KOPT-K1 (cell line): ENCODE data around the gene ECI1.
"Not testable (repeated sequence)": the region's sequence is repeated elsewhere in the genome, so short reads cannot be mapped to it uniquely, and the experiment has no call there.

ENCODE experiments used
- H3K27ac ChIP-seq: fragments of 200-600 bp; sonication (generic); 2 replicates; pipeline ENCODE4 v1.5.1; 2016; ENCODE audit warnings: antibody characterized with exemption, mild to moderate bottlenecking, low read depth, low read length; ENCODE audit not compliant: poor library complexity, severe bottlenecking
- H3K36me3 ChIP-seq: fragments of 200-600 bp; sonication (generic); 2 replicates; pipeline ENCODE4 v1.5.1; 2017; ENCODE audit warnings: antibody characterized with exemption, mild to moderate bottlenecking, low read length, moderate library complexity; ENCODE audit not compliant: insufficient read depth
- H3K9me3 ChIP-seq: fragments of 200-600 bp; sonication (generic); 2 replicates; pipeline ENCODE4 v1.5.1; 2017; ENCODE audit warnings: antibody characterized with exemption, low read length, mild to moderate bottlenecking; ENCODE audit not compliant: insufficient read depth, poor library complexity, severe bottlenecking

Gene ECI1

DNA sequence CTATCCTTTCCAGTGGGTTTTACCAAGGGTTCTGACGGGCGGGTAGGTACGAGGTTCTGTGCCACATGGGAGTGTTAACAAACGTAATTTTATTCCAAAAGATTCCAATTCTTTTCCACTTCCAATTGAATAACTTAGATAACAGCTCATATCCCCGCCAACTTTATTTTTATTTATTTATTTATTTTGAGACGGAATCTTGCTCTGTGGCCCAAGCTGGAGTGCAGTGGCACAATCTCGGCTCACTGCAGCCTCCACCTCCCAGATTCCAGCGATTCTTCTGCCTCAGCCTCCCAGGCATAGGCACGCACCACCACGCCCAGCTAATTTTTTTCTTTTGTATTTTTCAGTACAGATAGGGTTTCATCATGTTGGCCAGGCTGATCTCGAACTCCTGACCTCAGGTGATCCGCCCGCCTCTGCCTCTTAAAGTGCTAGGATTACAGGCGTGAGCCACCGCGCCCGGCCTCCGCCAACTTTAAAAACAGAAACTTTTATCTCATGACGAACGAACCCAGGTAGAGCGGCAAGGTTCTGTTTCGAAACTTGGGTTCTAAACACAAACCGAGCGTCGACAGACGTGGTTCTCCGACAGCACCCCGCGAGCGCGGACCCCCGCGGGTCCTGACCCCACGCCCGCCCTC, 613 bp downstream of the ECI1 start:
- H3K36me3 ChIP-seq = peaks cover 99% of the 10 kb centered on the region
- H3K27ac ChIP-seq = no peak overlapping the region
- no peaks in the 10 kb centered on the region for H3K9me3 ChIP-seq

DNA sequence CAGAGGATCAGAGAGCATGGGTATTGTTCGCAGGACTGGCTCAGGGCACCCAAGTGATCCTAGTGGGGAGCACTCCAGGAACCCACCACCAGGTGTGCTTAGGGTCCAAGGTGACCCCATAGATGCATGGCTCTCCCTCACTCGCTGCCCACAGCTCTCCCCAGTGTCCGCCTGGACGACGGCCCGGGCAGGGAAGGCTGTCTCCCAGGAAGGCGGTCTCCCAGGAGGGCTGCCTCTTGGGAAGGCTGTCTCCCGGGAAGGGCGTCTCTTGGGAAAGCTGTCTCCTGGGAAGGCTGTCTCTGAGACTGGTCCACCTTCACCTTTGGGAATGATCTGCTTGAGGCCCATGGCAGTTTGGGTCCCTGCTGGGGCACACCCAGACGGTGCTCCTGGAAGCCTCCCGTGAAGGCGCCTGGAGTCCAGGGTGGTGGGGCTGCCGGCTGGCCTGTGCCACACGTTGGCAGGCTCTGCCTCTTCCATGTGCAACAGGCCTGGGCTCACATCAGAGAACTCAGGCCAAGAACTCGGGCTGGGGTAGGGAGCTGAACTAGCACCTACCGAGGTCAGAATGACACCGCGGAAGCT, 5.0 kb downstream of the ECI1 start:
- Histone ChIP-seq H3K36me3 (peaks cover 99% of the 10 kb centered on the region), H3K27ac (no peak overlapping the region), H3K9me3 (no peaks in the 10 kb centered on the region)

DNA sequence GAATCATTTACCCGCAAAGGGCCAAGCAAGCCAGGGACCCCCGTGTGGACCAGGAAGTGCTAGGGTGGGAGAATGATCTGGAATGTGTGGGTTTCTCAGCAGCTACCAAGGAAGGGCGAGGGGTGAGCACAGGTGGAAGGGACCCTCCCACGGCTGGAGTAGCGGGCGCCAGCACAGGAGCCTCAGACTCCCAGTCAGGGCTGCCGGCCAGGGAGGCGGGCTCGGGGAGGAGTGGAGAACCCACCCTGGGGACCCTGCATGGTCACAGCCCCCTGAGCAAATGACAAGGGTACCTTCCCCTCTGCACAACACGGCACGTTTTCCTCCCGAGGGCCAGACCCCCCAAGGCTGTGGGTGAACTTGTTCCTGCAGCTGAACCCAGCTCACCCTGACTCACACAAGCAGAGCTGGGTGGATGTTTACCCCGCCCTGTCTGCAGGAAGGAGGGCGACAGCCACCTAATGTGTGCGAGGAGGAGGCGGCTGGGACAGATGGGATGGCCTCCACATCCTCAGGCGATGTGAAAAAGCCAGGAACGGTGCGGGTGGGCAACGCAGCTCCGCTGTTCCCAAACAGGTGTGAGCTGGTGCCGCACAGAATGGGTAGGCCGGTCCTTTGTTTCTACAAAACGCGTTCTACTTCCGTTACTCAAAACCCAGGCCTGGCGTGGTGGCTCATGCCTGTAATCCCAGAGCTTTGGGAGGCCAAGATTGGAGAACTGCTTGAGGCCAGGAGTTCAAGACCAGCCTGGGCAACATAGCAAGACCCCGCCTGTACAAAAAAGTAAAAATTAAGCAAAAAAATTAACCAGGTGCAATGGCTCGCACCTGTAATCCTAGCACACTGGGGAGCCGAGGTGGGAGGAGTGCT, 6.2 kb downstream of the ECI1 start:
- Histone ChIP-seq H3K27ac (no peak overlapping the region), H3K36me3 (peaks cover 90% of the 10 kb centered on the region), H3K9me3 (no peaks in the 10 kb centered on the region)

DNA sequence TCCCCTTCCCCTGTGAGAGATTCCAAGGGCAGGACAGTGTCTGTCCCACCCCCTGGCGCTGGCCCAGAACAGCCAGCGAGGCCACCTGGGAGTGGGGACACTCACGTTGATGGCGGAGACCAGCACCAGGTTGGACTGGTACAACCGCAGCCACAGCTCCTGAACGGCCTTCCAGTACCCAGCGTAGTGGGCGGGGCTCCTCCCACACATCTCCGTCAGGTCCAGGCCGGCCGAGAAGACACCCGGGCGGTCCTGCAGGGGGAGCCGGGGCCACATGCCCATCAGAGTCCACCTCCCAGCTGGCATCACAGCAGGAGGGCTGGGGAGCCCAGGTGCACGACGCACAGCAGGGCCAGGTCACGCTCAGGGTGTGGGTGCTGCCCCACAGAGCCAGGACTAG, 7.1 kb downstream of the ECI1 start:
- H3K27ac ChIP-seq = no peak overlapping the region
- no peaks in the 10 kb centered on the region for H3K9me3 ChIP-seq
- H3K36me3 ChIP-seq = peaks cover 88% of the 10 kb centered on the region

DNA sequence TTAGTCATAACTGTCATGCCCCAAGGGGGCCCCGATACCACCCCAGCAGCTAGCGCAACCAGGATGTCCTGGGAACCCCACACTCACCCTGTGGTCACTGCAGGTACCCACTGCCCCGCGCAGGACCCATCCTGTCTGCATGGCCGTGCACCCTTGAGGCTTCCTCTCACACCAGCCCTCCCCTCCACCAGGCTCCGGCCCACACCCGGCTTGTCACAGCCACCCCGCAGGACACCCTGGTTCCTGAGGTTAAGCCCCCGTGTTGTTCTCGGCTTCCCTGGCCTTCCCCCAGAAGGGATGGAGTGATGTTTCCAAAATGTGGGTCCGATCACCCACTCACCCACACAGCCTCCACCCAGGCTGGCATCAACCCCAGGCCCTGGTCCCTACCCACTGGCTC, 7.6 kb downstream of the ECI1 start:
- Histone ChIP-seq H3K27ac (no peak overlapping the region), H3K36me3 (peaks cover 88% of the 10 kb centered on the region), H3K9me3 (no peaks in the 10 kb centered on the region)

DNA sequence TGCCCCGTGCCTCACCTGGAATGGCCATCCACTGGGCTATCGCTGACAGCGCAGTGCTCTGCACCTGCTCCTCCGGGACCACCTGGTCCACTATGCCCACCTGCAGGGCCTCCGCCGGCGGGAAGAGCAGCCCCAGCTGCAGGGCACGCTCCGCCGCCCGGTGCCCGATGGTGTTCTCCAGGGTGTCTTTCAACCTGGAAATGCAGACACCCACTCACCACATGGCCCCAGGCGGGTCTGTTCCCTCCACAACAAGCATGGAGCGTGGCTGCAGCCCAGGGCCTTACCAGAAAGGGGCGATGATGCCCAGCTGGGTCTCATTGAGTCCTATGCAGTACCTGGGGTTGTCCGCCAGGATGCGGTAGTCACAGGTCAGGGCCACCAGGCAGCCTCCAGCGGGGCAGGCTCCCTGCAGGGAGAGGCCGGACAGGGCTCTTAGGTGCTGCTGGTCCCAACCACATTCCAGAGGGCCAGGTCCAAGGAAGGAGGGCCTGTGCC, 8.3 kb downstream of the ECI1 start:
- Histone ChIP-seq H3K9me3 (no peaks in the 10 kb centered on the region), H3K27ac (no peak overlapping the region), H3K36me3 (peaks cover 88% of the 10 kb centered on the region)

DNA sequence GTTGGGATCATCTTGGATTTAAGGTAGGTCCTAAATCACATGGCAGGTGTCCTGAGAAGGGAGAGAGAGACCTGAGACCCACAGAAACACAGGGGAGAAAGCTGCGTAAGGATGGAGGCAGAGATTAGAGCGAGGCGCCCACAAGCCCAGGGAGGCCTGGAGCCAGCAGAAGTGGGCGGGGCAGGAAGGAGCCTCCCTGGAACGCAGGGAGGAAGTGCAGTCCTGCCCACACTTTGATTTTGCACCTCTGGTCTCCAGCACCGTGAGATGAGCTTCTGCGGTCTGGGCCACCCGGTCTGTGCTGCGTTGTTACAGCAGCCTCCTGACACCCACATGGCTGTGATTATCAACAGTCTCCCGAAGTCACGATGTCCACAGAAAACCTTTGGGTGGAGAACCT, 8.8 kb downstream of the ECI1 start:
- peaks cover 88% of the 10 kb centered on the region for H3K36me3 ChIP-seq
- no peaks in the 10 kb centered on the region for H3K9me3 ChIP-seq
- no peak overlapping the region for H3K27ac ChIP-seq

DNA sequence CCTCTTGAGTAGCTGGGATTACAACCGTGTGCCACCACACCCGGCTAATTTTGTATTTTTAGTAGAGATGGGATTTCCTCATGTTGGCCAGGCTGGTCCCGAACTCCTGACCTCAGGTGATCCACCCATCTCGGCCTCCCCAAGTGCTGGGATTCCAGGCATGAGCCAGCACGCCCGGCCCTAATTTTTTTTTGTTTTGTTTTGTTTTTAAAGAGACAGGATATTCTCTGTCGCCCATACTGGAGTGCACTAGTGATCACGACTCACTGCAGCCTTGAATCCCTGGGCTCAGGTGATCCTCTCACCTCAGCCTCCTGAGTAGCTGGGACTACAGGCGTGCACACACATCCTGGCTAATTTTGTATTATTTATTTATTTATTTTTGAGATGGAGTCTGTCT, 11.1 kb downstream of the ECI1 start:
- not testable (repeated sequence) for H3K9me3 ChIP-seq, H3K27ac ChIP-seq
- peaks cover 80% of the 10 kb centered on the region for H3K36me3 ChIP-seq

DNA sequence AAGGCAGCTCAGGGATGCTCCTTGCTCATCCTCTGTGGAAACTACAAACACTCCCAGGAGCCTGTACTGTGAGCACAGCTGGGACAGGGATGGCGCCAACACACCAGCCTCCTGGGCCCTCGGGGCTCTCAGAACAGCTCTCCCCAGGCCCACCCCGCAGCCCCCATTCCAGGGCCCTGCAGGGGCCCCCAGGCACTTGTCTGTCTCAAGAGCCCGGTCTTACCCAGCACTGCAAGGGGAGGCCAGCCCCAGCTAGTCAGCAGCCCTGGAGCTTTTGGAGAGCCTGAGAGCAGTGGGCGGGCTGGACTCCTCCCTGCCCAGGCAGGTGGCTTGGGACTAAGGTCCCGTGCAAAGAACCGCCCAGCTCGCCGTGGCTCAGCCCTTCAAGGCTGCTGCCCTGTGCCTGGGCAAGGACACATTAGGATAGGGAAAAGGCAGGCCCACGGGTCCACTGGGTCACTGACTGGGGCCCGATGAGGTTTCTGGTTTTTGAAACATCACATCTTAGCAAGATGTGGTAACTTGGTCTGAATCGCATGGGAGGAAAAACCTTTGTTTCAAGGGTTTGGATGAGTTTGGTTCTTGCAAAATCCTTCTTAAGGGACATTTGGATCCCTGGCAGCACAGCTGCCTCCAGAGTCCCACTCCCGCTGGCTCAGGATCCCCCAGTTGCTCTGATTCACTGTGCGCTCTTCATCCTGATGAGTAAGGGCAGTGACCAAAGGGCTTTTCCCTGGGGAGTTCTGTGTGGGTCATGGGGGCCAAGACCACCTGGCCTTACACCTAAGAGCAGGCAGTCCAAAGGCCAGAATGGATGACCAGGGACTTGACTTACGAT, 12.3 kb downstream of the ECI1 start:
- peaks cover 80% of the 10 kb centered on the region for H3K36me3 ChIP-seq
- H3K27ac ChIP-seq = no peak overlapping the region
- no peaks in the 10 kb centered on the region for H3K9me3 ChIP-seq

DNA sequence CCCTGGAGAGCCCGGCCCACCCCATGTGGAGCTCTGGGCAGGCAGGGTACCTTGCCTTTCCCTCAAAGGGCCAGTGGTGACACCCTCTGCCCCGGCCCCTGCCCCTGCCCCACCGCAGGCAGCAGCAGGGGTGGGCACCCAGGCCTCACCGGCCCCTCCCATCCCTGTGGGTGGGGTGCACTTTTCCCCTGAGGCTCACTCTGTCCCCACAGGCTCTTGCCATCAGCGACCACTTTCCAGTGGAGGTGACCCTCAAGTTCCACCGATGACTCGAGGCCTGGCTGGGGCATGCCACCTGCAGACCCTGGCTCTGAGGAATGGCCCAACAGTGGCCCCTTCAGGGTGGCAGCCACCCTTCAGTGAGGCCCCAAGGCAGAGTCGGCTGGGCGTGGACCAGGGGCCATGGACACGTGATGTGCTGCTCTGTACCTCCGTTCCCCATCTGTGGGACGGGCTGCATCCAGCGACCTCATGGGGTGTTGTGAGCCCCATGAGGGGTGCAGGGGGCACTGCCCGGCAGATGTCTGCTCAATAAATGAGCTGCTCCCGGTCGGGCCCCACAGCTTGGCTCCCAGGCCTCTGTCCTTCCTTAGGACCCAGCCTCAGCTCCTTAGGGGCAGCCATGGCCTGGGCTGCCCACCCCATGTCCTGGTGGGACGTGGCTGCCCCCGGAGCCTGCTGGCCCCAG, 13.1 kb downstream of the ECI1 start:
- H3K9me3 ChIP-seq = no peaks in the 10 kb centered on the region
- H3K36me3 ChIP-seq = peaks cover 80% of the 10 kb centered on the region
- H3K27ac ChIP-seq = no peak overlapping the region

DNA sequence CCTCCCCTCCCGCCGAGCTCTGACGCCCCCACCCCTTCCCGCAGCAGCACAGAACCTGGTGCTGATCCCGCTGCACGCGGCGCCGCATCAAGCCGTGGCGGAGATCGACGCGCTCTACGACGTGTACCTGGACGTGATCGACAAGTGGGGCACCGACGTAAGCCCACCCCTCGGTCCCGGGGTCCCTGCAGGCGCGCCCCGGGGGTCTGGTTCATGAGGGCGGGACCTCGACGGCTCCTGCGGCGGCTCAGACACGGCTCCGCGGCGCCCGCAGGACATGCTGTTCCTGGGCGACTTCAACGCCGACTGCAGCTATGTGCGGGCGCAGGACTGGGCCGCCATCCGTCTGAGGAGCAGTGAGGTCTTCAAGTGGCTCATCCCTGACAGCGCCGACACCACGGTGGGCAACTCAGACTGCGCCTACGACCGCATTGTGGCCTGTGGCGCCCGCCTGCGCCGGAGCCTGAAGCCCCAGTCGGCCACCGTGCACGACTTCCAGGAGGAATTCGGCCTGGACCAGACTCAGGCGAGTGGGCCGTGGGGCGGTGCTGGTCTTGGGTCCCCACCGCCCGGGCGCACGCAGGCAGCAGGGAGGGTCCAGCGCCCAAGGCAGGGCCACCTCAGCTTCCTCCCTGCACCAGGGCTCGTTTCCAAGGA, 13.8 kb downstream of the ECI1 start:
- Histone ChIP-seq H3K36me3 (peaks cover 80% of the 10 kb centered on the region), H3K27ac (no peak overlapping the region), H3K9me3 (no peaks in the 10 kb centered on the region)

DNA sequence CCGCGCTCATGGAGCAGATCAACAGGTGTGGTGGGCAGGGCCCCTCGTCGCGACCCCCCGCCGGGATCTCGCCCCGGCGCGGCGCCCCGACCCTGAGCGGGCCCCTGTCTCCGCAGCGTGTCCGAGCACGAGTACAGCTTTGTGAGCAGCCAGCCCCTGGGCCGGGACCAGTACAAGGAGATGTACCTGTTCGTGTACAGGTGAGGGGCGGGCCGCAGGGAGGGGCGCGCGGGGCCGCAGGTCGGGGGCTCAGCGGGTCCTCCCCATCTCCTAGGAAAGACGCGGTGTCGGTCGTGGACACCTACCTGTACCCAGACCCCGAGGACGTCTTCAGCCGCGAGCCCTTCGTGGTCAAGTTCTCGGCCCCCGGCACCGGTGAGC, 14.3 kb downstream of the ECI1 start:
- peaks cover 80% of the 10 kb centered on the region for H3K36me3 ChIP-seq

DNA sequence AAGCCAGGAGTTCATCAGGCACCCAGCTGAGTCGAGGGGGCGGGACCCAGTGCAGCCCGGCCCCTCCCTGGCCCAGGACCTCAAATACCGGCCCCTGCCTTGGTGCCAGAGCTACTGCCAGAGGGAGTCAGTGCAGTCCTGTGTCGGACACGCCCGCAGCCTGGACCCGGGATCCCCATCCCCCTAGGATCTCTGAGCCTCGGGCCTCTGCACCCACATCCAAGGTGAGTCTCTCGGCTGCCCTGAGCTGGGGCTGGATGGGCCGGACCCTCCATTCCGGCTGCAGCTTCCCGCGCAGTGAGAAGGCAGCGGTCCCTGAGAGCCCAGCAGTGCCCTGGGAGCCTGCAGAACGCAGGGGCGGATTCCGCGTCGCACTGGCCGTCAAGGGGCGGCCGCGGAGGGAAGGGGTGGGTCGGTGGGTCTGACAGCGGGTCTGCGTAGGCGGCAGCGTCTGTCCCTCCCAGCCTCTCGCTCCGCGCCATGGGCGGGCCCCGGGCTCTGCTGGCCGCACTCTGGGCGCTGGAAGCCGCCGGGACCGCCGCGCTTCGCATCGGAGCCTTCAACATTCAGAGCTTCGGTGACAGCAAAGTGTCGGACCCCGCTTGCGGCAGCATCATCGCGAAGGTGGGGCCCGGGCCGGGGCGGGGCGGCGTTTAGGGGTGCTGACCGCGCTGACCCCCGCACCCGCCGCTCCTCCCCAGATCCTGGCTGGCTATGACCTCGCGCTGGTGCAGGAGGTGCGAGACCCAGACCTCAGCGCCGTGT, 14.9 kb downstream of the ECI1 start, which contains the start of gene DNASE1L2:
TSS of gene DNASE1L2 (plus strand) at position 108 of the 765 bp plus-strand sequence. CDS start at position 481, 373 bp downstream.
- H3K36me3 ChIP-seq = peaks cover 80% of the 10 kb centered on the region
- H3K9me3 ChIP-seq = no peaks in the 10 kb centered on the region
- no peak within 1 kb of the TSS for H3K27ac ChIP-seq

More for the DNA sequence above, 14.3 kb downstream of the ECI1 start:
- Histone ChIP-seq H3K9me3 (no peaks in the 10 kb centered on the region), H3K27ac (no peak overlapping the region)
